OCI-LY3 (cell line): ENCODE data around the gene ARHGAP4.

ENCODE experiments used
- EZH2phosphoT487 ChIP-seq: fragments of 200-600 bp; shearing (Covaris generic); IDR thresholded peaks from 2 replicates; pipeline ENCODE4 v1.6.1; 2018; ENCODE audit warnings: antibody characterized with exemption, mixed run types, low read depth
- TF ChIP-seq, protein P1 (sequence below): fragments of 200-600, 300-600 bp; sonication (generic); IDR thresholded peaks from 2 replicates; pipeline ENCODE4 v1.5.1; 2014; ENCODE audit warnings: antibody characterized with exemption, low read length, low read depth

DNA sequence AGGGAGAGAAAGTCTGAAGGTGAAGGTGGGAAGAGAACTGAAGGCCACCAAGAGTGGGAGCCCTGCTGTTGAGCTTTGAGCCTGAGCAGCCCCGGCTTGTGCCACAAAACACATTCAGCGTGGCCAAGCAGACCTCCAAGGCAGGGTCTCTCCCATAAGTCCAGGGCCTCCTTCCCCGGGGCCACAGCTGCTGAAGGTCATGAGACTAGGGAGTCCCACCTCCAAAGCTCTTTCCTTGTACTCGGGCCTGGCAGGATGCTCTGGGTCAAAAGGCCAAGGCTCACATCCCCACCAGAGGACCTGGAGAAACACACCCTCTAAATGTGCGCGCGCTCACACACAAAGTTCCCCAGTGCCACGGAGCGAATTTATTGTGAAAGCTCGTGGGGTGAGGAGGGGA is 3.5 kb upstream of the ARHGAP4 start:
- TF ChIP-seq, protein P1, sequence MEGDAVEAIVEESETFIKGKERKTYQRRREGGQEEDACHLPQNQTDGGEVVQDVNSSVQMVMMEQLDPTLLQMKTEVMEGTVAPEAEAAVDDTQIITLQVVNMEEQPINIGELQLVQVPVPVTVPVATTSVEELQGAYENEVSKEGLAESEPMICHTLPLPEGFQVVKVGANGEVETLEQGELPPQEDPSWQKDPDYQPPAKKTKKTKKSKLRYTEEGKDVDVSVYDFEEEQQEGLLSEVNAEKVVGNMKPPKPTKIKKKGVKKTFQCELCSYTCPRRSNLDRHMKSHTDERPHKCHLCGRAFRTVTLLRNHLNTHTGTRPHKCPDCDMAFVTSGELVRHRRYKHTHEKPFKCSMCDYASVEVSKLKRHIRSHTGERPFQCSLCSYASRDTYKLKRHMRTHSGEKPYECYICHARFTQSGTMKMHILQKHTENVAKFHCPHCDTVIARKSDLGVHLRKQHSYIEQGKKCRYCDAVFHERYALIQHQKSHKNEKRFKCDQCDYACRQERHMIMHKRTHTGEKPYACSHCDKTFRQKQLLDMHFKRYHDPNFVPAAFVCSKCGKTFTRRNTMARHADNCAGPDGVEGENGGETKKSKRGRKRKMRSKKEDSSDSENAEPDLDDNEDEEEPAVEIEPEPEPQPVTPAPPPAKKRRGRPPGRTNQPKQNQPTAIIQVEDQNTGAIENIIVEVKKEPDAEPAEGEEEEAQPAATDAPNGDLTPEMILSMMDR = no peak
- no peak for TF ChIP-seq EZH2phosphoT487
